H9 (cell line): ENCODE data around the gene KLHL21. TPM values are rescaled to one million over a fixed set of nuclear protein-coding genes. Genes with fewer than 3 reads are reported as not detected.

Experiments used
- DNase-seq: peaks from one replicate; pipeline ENCODE4 v3.0.0-alpha.2; 2017
- H2AFZ ChIP-seq: one replicate; pipeline ENCODE4 v1.6.1; 2013; ENCODE audit warnings: mild to moderate bottlenecking, low read length, control low read depth, moderate library complexity
- H2AK5ac ChIP-seq: 2 replicates; pipeline ENCODE4 v1.6.1; 2013; ENCODE audit warnings: low read length, control low read depth, mixed read lengths; ENCODE audit not compliant: insufficient read length
- H2BK120ac ChIP-seq: one replicate; pipeline ENCODE4 v1.6.1; 2013; ENCODE audit warnings: low read depth, mild to moderate bottlenecking, low read length, control low read depth, inconsistent platforms; ENCODE audit not compliant: poor library complexity, severe bottlenecking
- H2BK12ac ChIP-seq: 2 replicates; pipeline ENCODE4 v1.6.1; 2013; ENCODE audit warnings: low read length, control low read depth, mixed read lengths, low read depth; ENCODE audit not compliant: insufficient read length
- H2BK15ac ChIP-seq: 2 replicates; pipeline ENCODE4 v1.6.1; 2013; ENCODE audit warnings: low read depth, low read length, control low read depth
- H2BK20ac ChIP-seq: one replicate; pipeline ENCODE4 v1.6.1; 2013; ENCODE audit warnings: low read depth, mild to moderate bottlenecking, low read length, control low read depth, inconsistent platforms; ENCODE audit not compliant: poor library complexity, severe bottlenecking
- H2BK5ac ChIP-seq: 2 replicates; pipeline ENCODE4 v1.6.1; 2013; ENCODE audit warnings: low read length, control low read depth, mixed read lengths; ENCODE audit not compliant: insufficient read length
- H3K14ac ChIP-seq: 2 replicates; pipeline ENCODE4 v1.6.1; 2013; ENCODE audit warnings: low read length, control low read depth; ENCODE audit not compliant: insufficient read depth
- H3K18ac ChIP-seq: 2 replicates; pipeline ENCODE4 v1.6.1; 2013; ENCODE audit warnings: low read depth, mild to moderate bottlenecking, mixed read lengths, low read length, control low read depth; ENCODE audit not compliant: insufficient read length
- H3K23ac ChIP-seq: 2 replicates; pipeline ENCODE4 v1.6.1; 2013; ENCODE audit warnings: low read length, control low read depth, mixed read lengths, low read depth; ENCODE audit not compliant: insufficient read length
- H3K23me2 ChIP-seq: 2 replicates; pipeline ENCODE4 v1.6.1; 2013; ENCODE audit warnings: low read depth, mild to moderate bottlenecking, mixed read lengths, low read length, control low read depth; ENCODE audit not compliant: insufficient read length, poor library complexity, severe bottlenecking
- H3K27ac ChIP-seq: 2 replicates; pipeline ENCODE4 v1.5.1; 2013; ENCODE audit warnings: low read length, control low read depth, mixed read lengths, low read depth; ENCODE audit not compliant: insufficient read length
- H3K27me3 ChIP-seq: 2 replicates; pipeline ENCODE4 v1.6.1; 2013; ENCODE audit warnings: low read length, control low read depth, inconsistent platforms; ENCODE audit not compliant: insufficient read depth
- H3K4ac ChIP-seq: 2 replicates; pipeline ENCODE4 v1.6.1; 2013; ENCODE audit warnings: low read depth, mild to moderate bottlenecking, control low read depth, inconsistent platforms, low read length, moderate library complexity
- H3K4me1 ChIP-seq: 2 replicates; pipeline ENCODE4 v1.6.1; 2013; ENCODE audit warnings: low read length, control low read depth, inconsistent platforms; ENCODE audit not compliant: insufficient read depth
- H3K4me2 ChIP-seq: 2 replicates; pipeline ENCODE4 v1.6.1; 2013; ENCODE audit warnings: low read length, control low read depth, mixed read lengths; ENCODE audit not compliant: insufficient read length, insufficient read depth
- H3K56ac ChIP-seq: 2 replicates; pipeline ENCODE4 v1.6.1; 2013; ENCODE audit warnings: low read depth, mild to moderate bottlenecking, mixed read lengths, low read length, control low read depth; ENCODE audit not compliant: insufficient read length
- H3K79me1 ChIP-seq: 2 replicates; pipeline ENCODE4 v1.6.1; 2013; ENCODE audit warnings: low read depth, mild to moderate bottlenecking, moderate library complexity, low read length, control low read depth, inconsistent platforms; ENCODE audit not compliant: insufficient read depth, poor library complexity, severe bottlenecking
- H3K79me2 ChIP-seq: 2 replicates; pipeline ENCODE4 v1.6.1; 2013; ENCODE audit warnings: low read length, control low read depth, inconsistent platforms; ENCODE audit not compliant: insufficient read depth
- H3K9ac ChIP-seq: 2 replicates; pipeline ENCODE4 v1.6.1; 2013; ENCODE audit warnings: low read length, control low read depth, mixed read lengths; ENCODE audit not compliant: insufficient read length; ENCODE audit errors: extremely low read depth
- H3K9me3 ChIP-seq: one replicate; pipeline ENCODE4 v1.6.1; 2013; ENCODE audit warnings: low read depth, low read length, inconsistent platforms; ENCODE audit not compliant: control insufficient read depth
- H3T11ph ChIP-seq: one replicate; pipeline ENCODE4 v1.6.1; 2013; ENCODE audit warnings: mild to moderate bottlenecking, low read length, control low read depth, inconsistent platforms
- H4K20me1 ChIP-seq: one replicate; pipeline ENCODE4 v1.6.1; 2013; ENCODE audit not compliant: control insufficient read depth, insufficient read length, insufficient read depth
- H4K5ac ChIP-seq: 2 replicates; pipeline ENCODE4 v1.6.1; 2013; ENCODE audit warnings: low read depth, mild to moderate bottlenecking, mixed read lengths, low read length, control low read depth; ENCODE audit not compliant: insufficient read length
- H4K8ac ChIP-seq: replicated peaks from 2 replicates; pipeline ENCODE4 v1.6.1; 2013; ENCODE audit warnings: low read length, control low read depth, mixed read lengths, low read depth; ENCODE audit not compliant: insufficient read length
- H4K91ac ChIP-seq: 2 replicates; pipeline ENCODE4 v1.6.1; 2013; ENCODE audit warnings: low read depth, mild to moderate bottlenecking, moderate library complexity, mixed read lengths, low read length, control low read depth; ENCODE audit not compliant: insufficient read length
- H3K27ac Mint-ChIP-seq, 3 experiments: 2 replicates in 2 of 3; 3 replicates in 1 of 3; pipeline ENCODE4 v1.8.0; 2020 to 2021; ENCODE audit warnings: mixed read lengths in 3 of 3, mild to moderate bottlenecking in 1 of 3, moderate library complexity in 1 of 3
- H3K27me3 Mint-ChIP-seq: 2 replicates; pipeline ENCODE4 v1.8.0; 2021; ENCODE audit warnings: low read depth, mild to moderate bottlenecking, moderate library complexity, mixed read lengths
- H3K36me3 Mint-ChIP-seq, 3 experiments: 2 replicates in 2 of 3; 3 replicates in 1 of 3; pipeline ENCODE4 v1.8.0; 2020 to 2021; ENCODE audit warnings: low read depth in 3 of 3, mixed read lengths in 3 of 3; ENCODE audit not compliant: insufficient read depth in 1 of 3
- H3K4me1 Mint-ChIP-seq, 2 experiments: 2 replicates each; pipeline ENCODE4 v1.8.0; 2020; ENCODE audit warnings: mixed read lengths in 2 of 2
- H3K4me3 Mint-ChIP-seq, 2 experiments: 2 replicates in 1 of 2; 3 replicates in 1 of 2; pipeline ENCODE4 v1.8.0; 2020 to 2021; ENCODE audit warnings: mild to moderate bottlenecking in 2 of 2, mixed read lengths in 2 of 2, moderate library complexity in 1 of 2
- H3K9me3 Mint-ChIP-seq, 2 experiments: 2 replicates in 1 of 2; 3 replicates in 1 of 2; pipeline ENCODE4 v1.8.0; 2020; ENCODE audit warnings: mild to moderate bottlenecking in 2 of 2, mixed read lengths in 2 of 2, moderate library complexity in 1 of 2
- CTCF ChIP-seq: fragments of 200-600 bp; sonication (generic); conservative IDR thresholded peaks from 3 replicates; pipeline ENCODE4 v1.8.0; 2021; ENCODE audit warnings: antibody characterized with exemption, mild to moderate bottlenecking
- WGBS: extraction: QIAGEN DNeasy Blood & Tissue Kit; methylation state at CpG from one replicate; pipeline ENCODE4 v1.1.7; 2013; ENCODE audit warnings: missing lambda C conversion rate, low lambda C conversion rate, mixed read lengths; ENCODE audit not compliant: insufficient read length; ENCODE audit errors: extremely low coverage; 5-methylcytosine and 5-hydroxymethylcytosine counted together
- total RNA-seq: library from RNA; stranded (reverse); gene quantifications from 2 replicates; pipeline ENCODE4 v1.2.1, GENCODE V29; 2021

The KLHL21 gene
- total RNA-seq, 1 experiment from 2014 or later, result 31.9 TPM

- no peak overlapping the region for H3K14ac ChIP-seq
- no peak overlapping the region for H3K9ac ChIP-seq
- no peak for TF ChIP-seq CTCF
- H2AK5ac ChIP-seq, result no peak overlapping the region
- no peaks in the 10 kb centered on the region for H4K20me1 ChIP-seq
- no peak overlapping the region for H4K91ac ChIP-seq
- no peak overlapping the region for H3K23ac ChIP-seq
- H3K9me3 ChIP-seq, result no peaks in the 10 kb centered on the region
- H3K27me3 ChIP-seq, result no peaks in the 10 kb centered on the region
- no peak overlapping the region for H2BK120ac ChIP-seq
- WGBS, result no CpG with 5 or more reads among the region's 15 CpGs
- Mint-ChIP-seq H3K27me3 (no peaks in the 10 kb centered on the region), H3K9me3 (no peaks in the 10 kb centered on the region), H3K4me1 (0 out of 4 replicates have a peak, but pooled peaks cover 0 to 2% of the 10 kb centered on the region in 2 experiments), H3K4me3 (no peak overlapping the region), H3K36me3 (peaks cover 23 to 77% (median 59%) of the 10 kb centered on the region in 3 experiments; a peak in 6 of 7 replicates), H3K27ac (no peak overlapping the region)
- H3K18ac ChIP-seq, result no peak overlapping the region
- no peak overlapping the region for H2BK15ac ChIP-seq
- no peak overlapping the region for H2BK20ac ChIP-seq
- no peaks in the 10 kb centered on the region for H3K79me1 ChIP-seq
- no peak overlapping the region for H2AFZ ChIP-seq
- no peak for DNase-seq
- no peak overlapping the region for H2BK5ac ChIP-seq
- no peaks in the 10 kb centered on the region for H3K23me2 ChIP-seq
- no peak overlapping the region for H3K27ac ChIP-seq
- H3K56ac ChIP-seq, result no peak overlapping the region
- H3K4ac ChIP-seq, result no peak overlapping the region
- H4K8ac ChIP-seq, result no peak overlapping the region
- no peak overlapping the region for H3T11ph ChIP-seq
- H3K4me1 ChIP-seq, result no peaks in the 10 kb centered on the region
- no peak overlapping the region for H4K5ac ChIP-seq
- no peaks in the 10 kb centered on the region; the same call in 1 of the 2 replicates for H3K79me2 ChIP-seq
- H3K4me2 ChIP-seq, result no peak overlapping the region
- H2BK12ac ChIP-seq, result no peak overlapping the region
Measured at GRCh38 chr1:6593810-6594209, 8.9 kb downstream of the KLHL21 start.
